Vagina (tissue), 2 donors: ENCODE data around the gene NSUN2.

Experiments
- POLR2A ChIP-seq, 2 donors: fragments of 450-650 bp; IDR thresholded peaks; one replicate each; pipeline ENCODE4 v1.6.1; 2017; ENCODE audit warnings: antibody characterized with exemption in 2 of 2, mild to moderate bottlenecking in 2 of 2, moderate library complexity in 2 of 2
- POLR2AphosphoS5 ChIP-seq, 2 donors: sonication (generic); formaldehyde crosslinking; IDR thresholded peaks; one replicate each; pipeline ENCODE4 v1.9.0; 2017; ENCODE audit warnings: antibody characterized with exemption in 2 of 2, mild to moderate bottlenecking in 2 of 2, low read depth in 1 of 2; ENCODE audit not compliant: insufficient read depth in 1 of 2
- TF ChIP-seq, protein P1 (sequence below), 3 experiments: fragments of 450-650 bp in 2 of 3; fragments of 200-600 bp in 1 of 3; sonication (generic) in 1 of 3; IDR thresholded peaks; one replicate each; pipeline ENCODE4 v1.5.1; 2017 to 2019; ENCODE audit warnings: antibody characterized with exemption in 3 of 3, mild to moderate bottlenecking in 2 of 3, moderate library complexity in 2 of 3

GRCh38 chr5:6631441-6631840 lies 1.4 kb downstream of the NSUN2 start:
- TF ChIP-seq, protein P1, sequence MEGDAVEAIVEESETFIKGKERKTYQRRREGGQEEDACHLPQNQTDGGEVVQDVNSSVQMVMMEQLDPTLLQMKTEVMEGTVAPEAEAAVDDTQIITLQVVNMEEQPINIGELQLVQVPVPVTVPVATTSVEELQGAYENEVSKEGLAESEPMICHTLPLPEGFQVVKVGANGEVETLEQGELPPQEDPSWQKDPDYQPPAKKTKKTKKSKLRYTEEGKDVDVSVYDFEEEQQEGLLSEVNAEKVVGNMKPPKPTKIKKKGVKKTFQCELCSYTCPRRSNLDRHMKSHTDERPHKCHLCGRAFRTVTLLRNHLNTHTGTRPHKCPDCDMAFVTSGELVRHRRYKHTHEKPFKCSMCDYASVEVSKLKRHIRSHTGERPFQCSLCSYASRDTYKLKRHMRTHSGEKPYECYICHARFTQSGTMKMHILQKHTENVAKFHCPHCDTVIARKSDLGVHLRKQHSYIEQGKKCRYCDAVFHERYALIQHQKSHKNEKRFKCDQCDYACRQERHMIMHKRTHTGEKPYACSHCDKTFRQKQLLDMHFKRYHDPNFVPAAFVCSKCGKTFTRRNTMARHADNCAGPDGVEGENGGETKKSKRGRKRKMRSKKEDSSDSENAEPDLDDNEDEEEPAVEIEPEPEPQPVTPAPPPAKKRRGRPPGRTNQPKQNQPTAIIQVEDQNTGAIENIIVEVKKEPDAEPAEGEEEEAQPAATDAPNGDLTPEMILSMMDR (IDR thresholded peaks at IDR 0.05), result no peak
- TF ChIP-seq POLR2A (IDR thresholded peaks at IDR 0.05) (no peak), POLR2AphosphoS5 (IDR thresholded peaks at IDR 0.05; ENCODE audit: insufficient read depth in 1 of 2, low read depth in 1 of 2) (no peak)
